Measurements from ENCODE around the gene C1orf185.

DNA sequence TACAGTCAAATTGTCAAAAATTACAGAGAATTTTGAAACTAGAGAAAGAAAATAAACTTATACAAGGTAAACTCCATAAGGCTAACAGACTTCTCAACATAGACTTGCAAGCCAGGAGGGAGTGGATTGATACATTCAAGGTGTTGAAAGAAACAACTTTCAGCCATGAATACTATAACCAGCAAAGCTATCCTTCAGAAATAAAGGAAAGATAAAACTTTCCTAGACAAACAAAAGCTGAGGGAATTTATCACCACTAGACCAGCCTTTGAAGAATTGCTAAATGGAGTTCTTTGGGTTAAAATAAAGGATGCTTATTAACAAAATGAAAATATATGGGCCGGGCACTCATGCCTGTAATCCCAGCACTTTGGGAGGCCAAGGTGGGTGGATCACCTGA, 52.7 kb downstream of the C1orf185 start:
- TF ChIP-seq CTCF (IDR thresholded peaks at IDR 0.05) = no peak
- no peak for TF ChIP-seq POLR2A (IDR thresholded peaks at IDR 0.05)

All from uterus (tissue), 2 donors.